Astrocyte of the cerebellum (primary cell): Measurements from ENCODE around the gene KCNK10.

Experiments
- DNase-seq: peaks from one replicate; pipeline ENCODE4 v3.0.0-alpha.2; 2011; ENCODE audit warnings: low read depth
- H3K4me3 ChIP-seq: 2 replicates; pipeline ENCODE4 v1.5.1; 2011; ENCODE audit warnings: mild to moderate bottlenecking, low read depth, low read length, moderate library complexity
- in situ Hi-C: cut with HindIII; loops from 2 replicates; pipeline ENCODE4 v1.10.0; 2017; ENCODE audit warnings: low sequenced_read_pairs
- TF ChIP-seq, protein P1 (sequence below): IDR thresholded peaks from 2 replicates; pipeline ENCODE4 v1.5.1; 2012; ENCODE audit warnings: low read length, low read depth, moderate library complexity, mild to moderate bottlenecking; ENCODE audit errors: missing control alignments

Gene KCNK10

DNA sequence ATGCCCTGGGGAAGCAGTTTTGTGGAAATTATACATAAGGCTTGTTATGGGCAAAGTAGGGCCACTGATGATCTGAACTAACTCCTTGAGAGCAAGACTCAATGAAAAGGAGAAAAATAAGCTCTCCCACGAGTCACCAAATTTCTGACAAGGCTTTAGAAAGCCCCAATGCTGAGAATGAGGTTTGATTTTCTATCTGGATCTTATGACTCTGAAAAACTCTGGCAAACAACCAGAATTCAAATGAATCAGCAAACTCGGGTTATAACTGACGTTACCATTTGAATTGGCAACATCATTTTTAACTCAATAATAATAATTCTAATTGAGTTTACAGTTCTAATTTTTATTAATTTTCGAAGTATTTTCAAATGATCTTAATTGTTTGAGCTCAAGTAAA lies 79.1 kb downstream of the KCNK10 start:
- TF ChIP-seq, protein P1, sequence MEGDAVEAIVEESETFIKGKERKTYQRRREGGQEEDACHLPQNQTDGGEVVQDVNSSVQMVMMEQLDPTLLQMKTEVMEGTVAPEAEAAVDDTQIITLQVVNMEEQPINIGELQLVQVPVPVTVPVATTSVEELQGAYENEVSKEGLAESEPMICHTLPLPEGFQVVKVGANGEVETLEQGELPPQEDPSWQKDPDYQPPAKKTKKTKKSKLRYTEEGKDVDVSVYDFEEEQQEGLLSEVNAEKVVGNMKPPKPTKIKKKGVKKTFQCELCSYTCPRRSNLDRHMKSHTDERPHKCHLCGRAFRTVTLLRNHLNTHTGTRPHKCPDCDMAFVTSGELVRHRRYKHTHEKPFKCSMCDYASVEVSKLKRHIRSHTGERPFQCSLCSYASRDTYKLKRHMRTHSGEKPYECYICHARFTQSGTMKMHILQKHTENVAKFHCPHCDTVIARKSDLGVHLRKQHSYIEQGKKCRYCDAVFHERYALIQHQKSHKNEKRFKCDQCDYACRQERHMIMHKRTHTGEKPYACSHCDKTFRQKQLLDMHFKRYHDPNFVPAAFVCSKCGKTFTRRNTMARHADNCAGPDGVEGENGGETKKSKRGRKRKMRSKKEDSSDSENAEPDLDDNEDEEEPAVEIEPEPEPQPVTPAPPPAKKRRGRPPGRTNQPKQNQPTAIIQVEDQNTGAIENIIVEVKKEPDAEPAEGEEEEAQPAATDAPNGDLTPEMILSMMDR = no peak
- no peak for DNase-seq
- H3K4me3 ChIP-seq = no peak overlapping the region
- in situ Hi-C loops = no loop called here

DNA sequence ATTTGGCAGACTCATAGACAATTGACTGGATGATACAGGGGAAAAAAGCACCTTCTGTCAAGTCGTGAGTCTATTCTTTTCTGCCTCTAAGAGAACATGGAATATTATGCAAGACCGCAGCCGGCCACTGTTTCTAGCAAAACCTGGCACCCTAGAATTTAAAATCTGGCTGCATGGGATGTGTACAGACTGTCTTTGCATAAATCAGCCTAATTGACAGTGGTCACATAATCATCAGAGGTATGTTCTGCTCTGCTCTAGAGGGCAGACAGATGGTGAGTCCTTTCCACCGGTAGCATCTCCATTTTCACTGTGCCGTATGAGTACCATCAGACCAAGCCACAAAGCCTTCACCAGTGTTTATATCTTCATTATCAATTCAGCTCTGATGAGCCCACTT lies 80.6 kb downstream of the KCNK10 start:
- DNase-seq = no peak
- TF ChIP-seq, protein P1 = no peak
- in situ Hi-C loops = no loop called here
- H3K4me3 ChIP-seq = no peak overlapping the region

DNA sequence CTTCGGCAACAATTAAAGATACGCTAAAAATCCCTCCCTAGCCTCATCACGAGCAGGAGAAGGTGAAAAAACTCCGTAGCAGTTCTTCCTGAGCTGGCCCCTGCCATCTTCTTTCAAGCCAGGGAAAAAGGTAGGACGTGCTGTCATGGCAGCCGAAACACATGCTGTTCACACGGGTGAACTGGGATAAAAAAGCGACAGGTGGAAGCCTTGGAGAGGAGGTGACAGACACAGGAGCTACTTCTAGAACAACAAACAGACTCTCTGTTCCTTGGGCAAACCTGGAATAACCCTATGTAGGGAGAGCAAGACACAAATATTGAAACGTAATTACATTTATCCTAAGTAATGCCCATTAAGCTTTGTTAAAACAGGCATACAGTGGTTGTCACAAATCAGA lies 81.3 kb downstream of the KCNK10 start:
- H3K4me3 ChIP-seq = no peak overlapping the region
- DNase-seq = no peak
- in situ Hi-C loops = no loop called here
- TF ChIP-seq, protein P1 = no peak

DNA sequence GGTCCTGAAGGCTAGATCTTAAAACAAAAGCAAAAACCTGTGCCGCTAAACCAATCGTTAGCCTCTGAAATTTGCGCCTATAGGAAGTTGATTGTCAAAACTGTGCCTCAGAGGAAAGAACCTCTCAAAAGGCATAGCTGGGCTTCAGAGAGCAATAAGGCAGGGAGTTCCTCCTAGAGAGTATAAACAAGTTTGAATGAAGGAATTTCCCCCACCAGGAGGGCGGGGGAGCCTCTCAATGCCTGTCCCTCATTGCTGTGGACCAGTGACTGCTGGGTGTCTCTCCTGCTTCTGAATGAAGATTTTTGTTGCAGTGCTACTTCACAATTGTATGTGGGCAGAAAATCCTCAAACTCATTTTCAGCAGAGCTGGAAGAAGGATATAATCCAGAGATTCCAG lies 88.6 kb downstream of the KCNK10 start:
- TF ChIP-seq, protein P1 = no peak
- H3K4me3 ChIP-seq = no peak overlapping the region
- in situ Hi-C loops = no loop called here
- no peak for DNase-seq

DNA sequence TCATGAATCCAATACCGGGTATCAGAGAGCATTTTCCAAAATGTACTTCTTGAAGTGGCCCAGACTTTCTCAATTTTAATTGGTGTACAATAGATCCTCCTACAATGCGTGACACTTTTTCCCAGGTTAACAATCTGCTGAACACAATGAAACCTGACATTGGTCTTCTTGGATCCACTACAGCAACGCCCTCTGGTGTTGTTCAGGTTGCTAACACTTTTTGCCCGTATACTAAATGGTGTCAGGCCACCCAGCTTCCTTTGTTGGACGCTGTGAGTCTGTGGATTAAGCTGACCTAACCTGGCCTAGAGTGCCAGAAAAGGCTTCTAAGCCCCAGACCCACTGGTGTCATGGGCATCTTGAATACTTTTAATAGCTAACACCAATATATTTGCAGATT lies 89.2 kb downstream of the KCNK10 start:
- in situ Hi-C loops = no loop called here
- TF ChIP-seq, protein P1 = peak; percentile 3
- no peak overlapping the region for H3K4me3 ChIP-seq
- no peak for DNase-seq

DNA sequence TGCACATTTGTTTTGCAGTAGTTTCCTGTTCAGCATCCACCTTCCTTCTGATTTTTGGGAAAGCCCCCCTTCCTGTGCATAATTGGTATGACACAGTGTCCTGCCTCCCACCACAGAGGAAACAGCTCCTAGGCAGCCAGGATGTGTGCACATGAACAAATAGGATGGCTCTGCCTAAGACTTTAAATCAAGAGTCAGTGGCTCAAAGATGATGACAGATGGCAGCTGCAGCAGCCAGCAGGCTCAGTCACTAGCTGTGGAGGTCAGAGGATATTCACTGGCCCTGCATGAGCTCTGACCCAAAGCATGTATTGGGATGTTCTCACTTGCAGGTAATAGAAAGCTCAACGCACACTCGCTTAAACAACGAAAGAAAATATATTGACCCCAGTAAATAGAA lies 90.3 kb downstream of the KCNK10 start:
- TF ChIP-seq, protein P1 = no peak
- in situ Hi-C loops = no loop called here

DNA sequence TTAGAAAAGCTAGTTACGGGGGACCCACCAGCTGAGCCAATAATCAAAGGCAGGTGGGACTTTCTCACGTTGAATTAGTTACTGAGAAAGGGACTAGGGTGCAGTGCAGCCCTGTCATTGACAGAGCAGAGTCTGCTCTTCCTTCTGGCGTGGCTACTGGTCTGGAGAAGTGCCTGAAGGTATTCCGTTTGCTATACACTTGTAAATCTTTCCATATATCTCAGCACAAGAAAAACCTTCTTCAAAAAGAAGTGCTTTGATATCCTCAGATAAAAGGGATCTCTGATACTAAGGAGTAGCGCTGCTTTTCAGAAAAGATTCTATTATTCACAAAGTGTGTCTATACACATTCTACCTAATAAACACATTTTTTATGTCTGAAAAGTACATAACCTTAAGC lies 91.5 kb downstream of the KCNK10 start:
- TF ChIP-seq, protein P1 = no peak
- DNase-seq = no peak
- H3K4me3 ChIP-seq = no peak overlapping the region
- in situ Hi-C loops = no loop called here

More for the DNA sequence above, 90.3 kb downstream of the KCNK10 start:
- H3K4me3 ChIP-seq = no peak overlapping the region
- no peak for DNase-seq
